Neural cell (in vitro differentiated cells): ENCODE data around the gene PPP1R15B.

Experiments
- CTCF ChIP-seq: fragments of 450-650 bp; IDR thresholded peaks from 2 replicates; pipeline ENCODE4 v1.5.1; 2014; ENCODE audit warnings: antibody characterized with exemption, mild to moderate bottlenecking, moderate library complexity; ENCODE audit not compliant: poor library complexity, severe bottlenecking
- EZH2 ChIP-seq: fragments of 200-600, 300-800 bp; shearing (Covaris generic), sonication (generic); IDR thresholded peaks from 2 replicates; pipeline ENCODE4 v1.6.1; 2014; ENCODE audit warnings: antibody characterized with exemption, low read length, borderline replicate concordance, mild to moderate bottlenecking; ENCODE audit not compliant: insufficient read depth, poor library complexity, severe bottlenecking
- MXI1 ChIP-seq: fragments of 450-650 bp; conservative IDR thresholded peaks from 2 replicates; pipeline ENCODE4 v1.6.1; 2014; ENCODE audit warnings: antibody characterized with exemption, mild to moderate bottlenecking; ENCODE audit not compliant: poor library complexity, severe bottlenecking
- POLR2AphosphoS5 ChIP-seq: IDR thresholded peaks from 2 replicates; pipeline ENCODE4 v1.6.1; 2012
- REST ChIP-seq: IDR thresholded peaks from 2 replicates; pipeline ENCODE4 v1.6.1; 2012; ENCODE audit warnings: borderline replicate concordance
- TAF1 ChIP-seq: IDR thresholded peaks from 2 replicates; pipeline ENCODE4 v1.6.1; 2012; ENCODE audit warnings: low read depth

GRCh38 chr1:204451352-204452124 lies 39.9 kb upstream of the PPP1R15B start:
- no peak for TF ChIP-seq MXI1
- TF ChIP-seq TAF1: no peak
- TF ChIP-seq CTCF: no peak
- no peak for TF ChIP-seq REST
- no peak for TF ChIP-seq EZH2
- no peak for TF ChIP-seq POLR2AphosphoS5
